ENCODE results near the gene ARMH3. TPM values are rescaled to one million over a fixed set of nuclear protein-coding genes. Genes with fewer than 3 reads are reported as not detected.

Gene ARMH3
- polyA plus RNA-seq, 6 donors from 2014 or later = 29.9 to 56.9 (median 46.8) TPM

- ATAC-seq (ENCODE audit: low read depth in 2 of 2) (no peak), DNase-seq (no peak)
- Mint-ChIP-seq H3K36me3 (peaks cover 0 to 17% of the 10 kb centered on the region in 2 donors), H3K9me3 (no peaks in the 10 kb centered on the region), H3K4me1 (peaks cover 49 to 87% (median 64%) of the 10 kb centered on the region in 3 donors), H3K27me3 (no peaks in the 10 kb centered on the region), H3K27ac (peak overlapping the region; percentile 82 to 96 (median 95)), H3K4me3 (peak overlapping the region in 6 of 8 donors; percentile 59 to 90 (median 68))
Measured at GRCh38 chr10:101967119-101967518, 88.9 kb downstream of the ARMH3 start.

- H3K9me3 Mint-ChIP-seq = no peaks in the 10 kb centered on the region
- ATAC-seq (ENCODE audit: low read depth in 2 of 2) = no peak
- peaks cover 53 to 87% (median 72%) of the 10 kb centered on the region in 3 donors for H3K4me1 Mint-ChIP-seq
- H3K4me3 Mint-ChIP-seq = peak overlapping the region in 5 of 8 donors; percentile 12 to 86 (median 50)
- peaks cover 8 to 12% of the 10 kb centered on the region in 2 donors for H3K36me3 Mint-ChIP-seq
- peak overlapping the region; percentile 9 to 70 (median 44) for H3K27ac Mint-ChIP-seq
- no peak for DNase-seq
- H3K27me3 Mint-ChIP-seq = no peaks in the 10 kb centered on the region
Measured at GRCh38 chr10:101965075-101965765, 90.8 kb downstream of the ARMH3 start.

- H3K36me3 Mint-ChIP-seq = peaks cover 8 to 16% of the 10 kb centered on the region in 2 donors
- H3K4me3 Mint-ChIP-seq = peak overlapping the region in 1 of 8 donors; percentile 14
- H3K4me1 Mint-ChIP-seq = peaks cover 48 to 75% (median 56%) of the 10 kb centered on the region in 3 donors
Measured at GRCh38 chr10:101961591-101962498, 94.1 kb downstream of the ARMH3 start.

GRCh38 chr10:101960879-101961395 lies 95.0 kb downstream of the ARMH3 start:
- peak overlapping the region in 5 of 6 donors; percentile 1 to 83 (median 24) for H3K27ac Mint-ChIP-seq
- H3K4me3 Mint-ChIP-seq = peak overlapping the region in 1 of 8 donors; percentile 4
- no peaks in the 10 kb centered on the region for H3K27me3 Mint-ChIP-seq
- H3K9me3 Mint-ChIP-seq = no peaks in the 10 kb centered on the region
- peaks cover 14 to 22% of the 10 kb centered on the region in 2 donors for H3K36me3 Mint-ChIP-seq
- H3K4me1 Mint-ChIP-seq = peaks cover 42 to 66% (median 56%) of the 10 kb centered on the region in 3 donors
- no peak for ATAC-seq (ENCODE audit: low read depth in 2 of 2)
- DNase-seq = no peak

More at GRCh38 chr10:101961591-101962498, 94.1 kb downstream of the ARMH3 start:
- H3K27ac Mint-ChIP-seq = peak overlapping the region in 5 of 6 donors; percentile 7 to 98 (median 62)
- DNase-seq (no peak), ATAC-seq (ENCODE audit: low read depth in 2 of 2) (no peak)
- no peaks in the 10 kb centered on the region for H3K27me3 Mint-ChIP-seq
- no peaks in the 10 kb centered on the region for H3K9me3 Mint-ChIP-seq

GRCh38 chr10:101959346-101959916 lies 96.5 kb downstream of the ARMH3 start:
- no peaks in the 10 kb centered on the region for H3K9me3 Mint-ChIP-seq
- DNase-seq (no peak), ATAC-seq (ENCODE audit: low read depth in 2 of 2) (no peak)
- H3K4me1 Mint-ChIP-seq = peaks cover 37 to 59% (median 51%) of the 10 kb centered on the region in 3 donors
- H3K27me3 Mint-ChIP-seq = no peaks in the 10 kb centered on the region
- H3K27ac Mint-ChIP-seq = peak overlapping the region in 3 of 6 donors; percentile 46 to 94 (median 93)
- H3K4me3 Mint-ChIP-seq = peak overlapping the region in 2 of 8 donors; percentile 3 to 19
- peaks cover 23 to 29% of the 10 kb centered on the region in 2 donors for H3K36me3 Mint-ChIP-seq

- Mint-ChIP-seq H3K27me3 (no peaks in the 10 kb centered on the region), H3K4me1 (peaks cover 37 to 59% (median 46%) of the 10 kb centered on the region in 3 donors), H3K27ac (peak overlapping the region; percentile 59 to 95 (median 83)), H3K9me3 (no peaks in the 10 kb centered on the region), H3K4me3 (no peak overlapping the region), H3K36me3 (peaks cover 28 to 34% of the 10 kb centered on the region in 2 donors)
- DNase-seq (no peak), ATAC-seq (ENCODE audit: low read depth in 2 of 2) (no peak)
Measured at GRCh38 chr10:101958691-101959090, 97.3 kb downstream of the ARMH3 start.

- ATAC-seq (ENCODE audit: low read depth in 2 of 2) = no peak
- peaks cover 40 to 52% of the 10 kb centered on the region in 2 donors for H3K36me3 Mint-ChIP-seq
- H3K9me3 Mint-ChIP-seq = peaks cover 0 to 9% (median 3%) of the 10 kb centered on the region in 7 donors
- H3K4me1 Mint-ChIP-seq = peaks cover 32 to 60% (median 43%) of the 10 kb centered on the region in 3 donors
- H3K4me3 Mint-ChIP-seq = no peak overlapping the region
- no peaks in the 10 kb centered on the region for H3K27me3 Mint-ChIP-seq
- DNase-seq = no peak
- peak overlapping the region in 2 of 6 donors; percentile 3 to 53 for H3K27ac Mint-ChIP-seq
Measured at GRCh38 chr10:101956898-101957297, 99.1 kb downstream of the ARMH3 start.

- Mint-ChIP-seq H3K4me3 (no peak overlapping the region), H3K36me3 (peaks cover 40 to 48% of the 10 kb centered on the region in 2 donors), H3K27me3 (no peaks in the 10 kb centered on the region), H3K9me3 (peaks cover 0 to 9% (median 3%) of the 10 kb centered on the region in 7 donors), H3K4me1 (peaks cover 26 to 53% (median 39%) of the 10 kb centered on the region in 3 donors), H3K27ac (peak overlapping the region; percentile 2 to 85 (median 40))
- DNase-seq = no peak
- no peak for ATAC-seq (ENCODE audit: low read depth in 2 of 2)
Measured at GRCh38 chr10:101956117-101956516, 99.9 kb downstream of the ARMH3 start.

- ATAC-seq (ENCODE audit: low read depth in 2 of 2) (no peak), DNase-seq (no peak)
- peaks cover 3 to 36% (median 22%) of the 10 kb centered on the region in 7 donors for H3K9me3 Mint-ChIP-seq
- peaks cover 67 to 70% of the 10 kb centered on the region in 2 donors for H3K36me3 Mint-ChIP-seq
- H3K4me1 Mint-ChIP-seq = peaks cover 10 to 34% (median 15%) of the 10 kb centered on the region in 3 donors
- peak overlapping the region in 5 of 6 donors; percentile 24 to 78 (median 39) for H3K27ac Mint-ChIP-seq
- H3K4me3 Mint-ChIP-seq = no peak overlapping the region
- no peaks in the 10 kb centered on the region for H3K27me3 Mint-ChIP-seq
Measured at GRCh38 chr10:101952191-101952590, 103.8 kb downstream of the ARMH3 start.

- no peak for ATAC-seq (ENCODE audit: low read depth in 2 of 2)
- Mint-ChIP-seq H3K27ac (peak overlapping the region in 2 of 6 donors; percentile 15 to 70), H3K36me3 (peaks cover 64 to 66% of the 10 kb centered on the region in 2 donors), H3K27me3 (no peaks in the 10 kb centered on the region), H3K4me1 (peaks cover 14 to 24% (median 22%) of the 10 kb centered on the region in 3 donors), H3K9me3 (peaks cover 3 to 44% (median 29%) of the 10 kb centered on the region in 7 donors), H3K4me3 (no peak overlapping the region)
- DNase-seq = no peak
Measured at GRCh38 chr10:101950213-101950612, 105.8 kb downstream of the ARMH3 start.

- Mint-ChIP-seq H3K9me3 (peaks cover 0 to 7% (median 1%) of the 10 kb centered on the region in 7 donors), H3K4me1 (peaks cover 44 to 50% (median 46%) of the 10 kb centered on the region in 3 donors), H3K36me3 (peaks cover 17 to 34% of the 10 kb centered on the region in 2 donors), H3K27me3 (no peaks in the 10 kb centered on the region), H3K4me3 (no peak overlapping the region), H3K27ac (no peak overlapping the region)
- ATAC-seq (ENCODE audit: low read depth in 2 of 2) (no peak), DNase-seq (no peak)
Measured at GRCh38 chr10:101941871-101942270, 114.1 kb downstream of the ARMH3 start.

- H3K9me3 Mint-ChIP-seq = no peaks in the 10 kb centered on the region
- DNase-seq = no peak
- H3K36me3 Mint-ChIP-seq = peaks cover 10 to 28% of the 10 kb centered on the region in 2 donors
- H3K4me3 Mint-ChIP-seq = peak overlapping the region in 1 of 8 donors; percentile 17
- no peaks in the 10 kb centered on the region for H3K27me3 Mint-ChIP-seq
- ATAC-seq (ENCODE audit: low read depth in 2 of 2) = no peak
- peaks cover 40 to 51% (median 46%) of the 10 kb centered on the region in 3 donors for H3K4me1 Mint-ChIP-seq
- peak overlapping the region in 2 of 6 donors; percentile 41 to 65 for H3K27ac Mint-ChIP-seq
Measured at GRCh38 chr10:101940916-101941315, 115.1 kb downstream of the ARMH3 start.
